H1 (cell line): ENCODE data around the gene RBM34. TPM values are rescaled to one million over a fixed set of nuclear protein-coding genes. Genes with fewer than 3 reads are reported as not detected.

Experiments used
- CTCF ChIA-PET: fragments of 300-600 bp; sonication (Branson Sonifier 250); formaldehyde crosslinking; loops from one replicate; lab custom pipeline; 2021; ENCODE audit not compliant: partially characterized antibody; lab: Charles Lee
- POLR2A ChIA-PET: fragments of 300-600 bp; sonication (Branson Sonifier 250); formaldehyde crosslinking; loops from one replicate; lab custom pipeline; 2021; ENCODE audit warnings: inconsistent platforms; ENCODE audit not compliant: partially characterized antibody; lab: Charles Lee
- DNase-seq, 2 experiments: peaks; one replicate each; pipeline versions ENCODE4 v3.0.0 to v3.0.0-alpha.2; 2010 to 2022; ENCODE audit warnings: low spot score in 2 of 2, low read depth in 1 of 2, mixed read lengths in 1 of 2
- FAIRE-seq: peaks from 2 replicates; lab custom pipeline; 2011; peaks lifted over from hg19 to GRCh38; lab: Jason Lieb, UNC
- H2AFZ ChIP-seq: 2 replicates; pipeline ENCODE4 v1.8.1; 2012; ENCODE audit warnings: low read length, inconsistent platforms
- H2AK5ac ChIP-seq: 2 replicates; pipeline ENCODE4 v1.6.1; 2013; ENCODE audit warnings: low read depth, low read length
- H2BK120ac ChIP-seq: replicated peaks from 2 replicates; pipeline ENCODE3; 2013; ENCODE audit warnings: low read depth, low read length, inconsistent platforms
- H2BK12ac ChIP-seq: 2 replicates; pipeline ENCODE4 v1.6.1; 2013; ENCODE audit warnings: low read depth, low read length
- H2BK15ac ChIP-seq: 2 replicates; pipeline ENCODE4 v1.6.1; 2013; ENCODE audit warnings: low read length
- H2BK20ac ChIP-seq: 2 replicates; pipeline ENCODE4 v1.6.1; 2013; ENCODE audit warnings: low read length
- H2BK5ac ChIP-seq: 2 replicates; pipeline ENCODE4 v1.6.1; 2013; ENCODE audit warnings: low read depth, low read length
- H3K14ac ChIP-seq: 2 replicates; pipeline ENCODE4 v1.6.1; 2013; ENCODE audit warnings: inconsistent platforms; ENCODE audit not compliant: insufficient read length
- H3K18ac ChIP-seq: 2 replicates; pipeline ENCODE4 v1.6.1; 2013; ENCODE audit warnings: low read length; ENCODE audit errors: extremely low read depth
- H3K23ac ChIP-seq: 2 replicates; pipeline ENCODE4 v1.6.1; 2013; ENCODE audit warnings: inconsistent platforms; ENCODE audit not compliant: insufficient read length
- H3K23me2 ChIP-seq: 2 replicates; pipeline ENCODE4 v1.6.1; 2013; ENCODE audit warnings: low read depth, low read length
- H3K27ac ChIP-seq: 2 replicates; pipeline ENCODE4 v1.6.1; 2011; ENCODE audit warnings: low read depth, low read length, inconsistent platforms
- H3K27me3 ChIP-seq, 4 experiments: replicated peaks in 1 of 4; 1 replicate in 1 of 4; 2 replicates in 3 of 4; pipeline versions ENCODE4 v1.6.1 to v1.8.1; 2011 to 2013; ENCODE audit warnings: low read length in 3 of 4, mild to moderate bottlenecking in 3 of 4, inconsistent platforms in 2 of 4, mixed read lengths in 2 of 4, moderate library complexity in 1 of 4; ENCODE audit not compliant: control insufficient read depth in 3 of 4, insufficient read depth in 3 of 4; ENCODE audit errors: extremely low read depth in 1 of 4
- H3K36me3 ChIP-seq, 4 experiments: 2 replicates each; pipeline versions ENCODE4 v1.6.1 to v1.8.1; 2011 to 2013; ENCODE audit warnings: mild to moderate bottlenecking in 4 of 4, low read length in 3 of 4, moderate library complexity in 2 of 4, control low read depth in 1 of 4, inconsistent platforms in 1 of 4; ENCODE audit not compliant: insufficient read depth in 4 of 4, control insufficient read depth in 2 of 4
- H3K4ac ChIP-seq: replicated peaks from 2 replicates; pipeline ENCODE3; 2013; ENCODE audit warnings: low read length, low read depth, mixed read lengths, inconsistent platforms; ENCODE audit not compliant: insufficient read length
- H3K4me1 ChIP-seq, 4 experiments: replicated peaks in 1 of 4; 1 replicate in 1 of 4; 2 replicates in 3 of 4; pipeline versions ENCODE4 v1.6.1 to v1.8.1; 2011 to 2013; ENCODE audit warnings: low read length in 3 of 4, inconsistent platforms in 2 of 4, mixed read lengths in 1 of 4; ENCODE audit not compliant: insufficient read depth in 4 of 4, control insufficient read depth in 3 of 4
- H3K4me2 ChIP-seq, 2 experiments: 2 replicates each; pipeline versions ENCODE4 v1.6.1 to v1.8.1; 2011 to 2013; ENCODE audit warnings: low read depth in 2 of 2, low read length in 2 of 2, control low read depth in 1 of 2, inconsistent platforms in 1 of 2, mild to moderate bottlenecking in 1 of 2; ENCODE audit not compliant: insufficient read depth in 1 of 2
- H3K4me3 ChIP-seq, 4 experiments: fragments of 200-600, 300-600 bp in 1 of 4; sonication (generic), shearing (Covaris generic), sonication (Bioruptor Twin) in 1 of 4; 2 replicates each; pipeline versions ENCODE4 v1.5.1 to v1.8.1; 2011 to 2016; ENCODE audit warnings: low read length in 4 of 4, low read depth in 3 of 4, control low read depth in 2 of 4, inconsistent platforms in 2 of 4, mild to moderate bottlenecking in 2 of 4, mixed read lengths in 1 of 4, moderate library complexity in 1 of 4; ENCODE audit not compliant: insufficient read depth in 2 of 4; ENCODE audit errors: extremely low read depth in 1 of 4
- H3K56ac ChIP-seq: replicated peaks from 2 replicates; pipeline ENCODE3; 2013; ENCODE audit warnings: low read depth, mild to moderate bottlenecking, mixed read lengths, low read length, inconsistent platforms; ENCODE audit not compliant: insufficient read length
- H3K79me1 ChIP-seq: 2 replicates; pipeline ENCODE4 v1.6.1; 2013; ENCODE audit warnings: low read depth, low read length, control low read depth
- H3K79me2 ChIP-seq, 2 experiments: 2 replicates each; pipeline versions ENCODE4 v1.6.1 to v1.8.1; 2012 to 2013; ENCODE audit warnings: low read length in 2 of 2, mild to moderate bottlenecking in 2 of 2, inconsistent platforms in 1 of 2; ENCODE audit not compliant: insufficient read depth in 2 of 2, control insufficient read depth in 1 of 2
- H3K9ac ChIP-seq, 4 experiments: replicated peaks in 1 of 4; 1 replicate in 1 of 4; 2 replicates in 3 of 4; pipeline versions ENCODE4 v1.6.1 to v1.8.1; 2011 to 2013; ENCODE audit warnings: low read depth in 3 of 4, low read length in 3 of 4, control low read depth in 2 of 4, mild to moderate bottlenecking in 2 of 4, moderate library complexity in 2 of 4, inconsistent platforms in 1 of 4; ENCODE audit errors: extremely low read depth in 1 of 4
- H3K9me3 ChIP-seq, 2 experiments: 2 replicates each; pipeline versions ENCODE4 v1.6.1 to v1.8.1; 2012 to 2013; ENCODE audit warnings: mild to moderate bottlenecking in 2 of 2, moderate library complexity in 2 of 2, control low read depth in 1 of 2, inconsistent platforms in 1 of 2, low read depth in 1 of 2, low read length in 1 of 2, mixed read lengths in 1 of 2; ENCODE audit not compliant: insufficient read depth in 2 of 2
- H4K20me1 ChIP-seq, 2 experiments: replicated peaks in 1 of 2; 2 replicates each; pipeline versions ENCODE3 to v1.8.1; 2011 to 2013; ENCODE audit warnings: inconsistent platforms in 2 of 2, low read length in 2 of 2, mild to moderate bottlenecking in 1 of 2; ENCODE audit not compliant: insufficient read depth in 2 of 2, control insufficient read depth in 1 of 2
- H4K5ac ChIP-seq: 2 replicates; pipeline ENCODE4 v1.6.1; 2013; ENCODE audit warnings: low read length, low read depth, mixed read lengths, inconsistent platforms; ENCODE audit not compliant: insufficient read length
- H4K8ac ChIP-seq: 2 replicates; pipeline ENCODE4 v1.8.0; 2013; ENCODE audit warnings: mild to moderate bottlenecking, moderate library complexity, low read length, inconsistent platforms; ENCODE audit not compliant: insufficient read depth; ENCODE audit errors: extremely low read depth
- H4K91ac ChIP-seq: replicated peaks from 2 replicates; pipeline ENCODE3; 2013; ENCODE audit warnings: low read length, mixed read lengths, inconsistent platforms; ENCODE audit not compliant: insufficient read length
- BRCA1 ChIP-seq: IDR thresholded peaks from 2 replicates; pipeline ENCODE4 v1.6.1; 2012; ENCODE audit warnings: low read depth, low read length, improper control_type of control experiment
- CREB1 ChIP-seq: IDR thresholded peaks from 2 replicates; pipeline ENCODE4 v1.6.1; 2012; ENCODE audit warnings: inconsistent platforms
- FOSL1 ChIP-seq: IDR thresholded peaks from 2 replicates; pipeline ENCODE4 v1.6.1; 2011; ENCODE audit warnings: mild to moderate bottlenecking, low read depth, low read length, moderate library complexity; ENCODE audit not compliant: insufficient read depth
- JUN ChIP-seq: IDR thresholded peaks from 2 replicates; pipeline ENCODE4 v1.6.1; 2011; ENCODE audit warnings: low read depth, mild to moderate bottlenecking, improper control_type of control experiment, low read length
- JUND ChIP-seq: IDR thresholded peaks from 2 replicates; pipeline ENCODE4 v1.6.1; 2011; ENCODE audit warnings: mild to moderate bottlenecking, improper control_type of control experiment, low read length
- KDM4A ChIP-seq: IDR thresholded peaks from one replicate; pipeline ENCODE4 v1.7.1; 2012; ENCODE audit warnings: low read depth, mild to moderate bottlenecking, moderate library complexity, low read length, inconsistent platforms; ENCODE audit not compliant: severe bottlenecking
- NANOG ChIP-seq: IDR thresholded peaks from 2 replicates; pipeline ENCODE4 v1.6.1; 2011; ENCODE audit warnings: low read length, low read depth, mild to moderate bottlenecking, inconsistent platforms; ENCODE audit not compliant: insufficient read depth, poor library complexity, severe bottlenecking
- RNF2 ChIP-seq: fragments of 200-900, 300-1000 bp; sonication (generic); IDR thresholded peaks from 2 replicates; pipeline ENCODE4 v1.7.1; 2016; ENCODE audit warnings: borderline replicate concordance, low read depth, mild to moderate bottlenecking, antibody characterized with exemption, low read length; ENCODE audit not compliant: poor library complexity, severe bottlenecking; ENCODE audit errors: missing control alignments
- TAF7 ChIP-seq: optimal IDR thresholded peaks from 2 replicates; pipeline ENCODE3; 2011; ENCODE audit warnings: low read depth, mild to moderate bottlenecking, inconsistent platforms, low read length, moderate library complexity, borderline replicate concordance
- TCF12 ChIP-seq: IDR thresholded peaks from 2 replicates; pipeline ENCODE4 v1.6.1; 2011; ENCODE audit warnings: low read depth, mild to moderate bottlenecking, low read length
- ZNF274 ChIP-seq: IDR thresholded peaks from 2 replicates; pipeline ENCODE4 v1.7.0; 2012; ENCODE audit warnings: low read length, borderline replicate concordance; ENCODE audit errors: extremely low read depth
- WGBS, 2 experiments: shearing (Covaris generic) in 1 of 2; methylation state at CpG; one replicate each; pipeline versions ENCODE4 v1.1.6 to v1.1.7; 2013 to 2015; ENCODE audit warnings: low lambda C conversion rate in 2 of 2, mixed read lengths in 2 of 2, inconsistent platforms in 1 of 2, low coverage in 1 of 2, missing lambda C conversion rate in 1 of 2; ENCODE audit not compliant: insufficient replicate concordance in 2 of 2, insufficient coverage in 1 of 2, insufficient read length in 1 of 2; ENCODE audit errors: extremely low coverage in 1 of 2, missing lambda C conversion rate in 1 of 2; 5-methylcytosine and 5-hydroxymethylcytosine counted together
- polyA plus RNA-seq, 7 experiments: library from polyadenylated mRNA; depleted of rRNA in 3 of 7; stranded (reverse) in 5 of 7; unstranded in 2 of 7; fragments of >200 nt in 5 of 7; fragments of 200-250 nt in 2 of 7; gene quantifications; 1 replicate in 5 of 7; 2 replicates in 1 of 7; 4 replicates in 1 of 7; pipeline versions ENCODE4 v1.2.1 to v1.2.3, GENCODE V29; 2011 to 2013; ENCODE audit warnings: missing spikeins in 2 of 7, mixed read lengths in 2 of 7
- total RNA-seq: library from RNA; stranded (reverse); fragmentation: NEBNext Ultra II Directional; extraction: Animal tissue kit (Norgen Biotek cat#: 25700); gene quantifications from 2 replicates; pipeline ENCODE4 v1.2.1, GENCODE V29; 2021

The RBM34 gene
- total and polyA plus RNA-seq, 2 of the 8 experiments (the other 6 are each of a cell fraction or from before 2014, with no cell fraction given): 18.8 to 108 TPM

DNA sequence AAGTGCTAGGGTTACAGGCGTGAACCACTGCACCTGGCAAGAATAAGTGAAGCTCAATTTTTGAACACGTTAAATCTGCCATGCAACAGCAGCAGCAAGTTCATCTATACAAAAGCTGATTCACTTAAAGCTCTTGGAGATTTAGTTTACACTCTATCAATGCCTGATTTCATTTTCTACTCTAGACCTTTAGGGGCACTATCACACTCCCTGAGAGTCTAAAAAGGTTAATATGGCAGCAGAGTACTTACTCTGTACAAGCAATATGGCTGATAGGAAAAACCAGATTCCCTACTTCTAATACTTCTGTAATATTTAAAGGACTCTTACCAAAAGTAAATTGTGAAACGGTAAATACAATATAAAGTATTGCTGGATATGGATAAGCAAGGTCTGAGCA, 4.8 kb downstream of the RBM34 start:
- no peak overlapping the region for H4K5ac ChIP-seq
- no peak overlapping the region for H2BK15ac ChIP-seq
- H3K18ac ChIP-seq: no peak overlapping the region
- H3K4me1 ChIP-seq: peaks cover 0 to 2% (median 0%) of the 10 kb centered on the region in 4 experiments; a peak in 2 of 7 replicates
- H3K9me3 ChIP-seq: no peaks in the 10 kb centered on the region
- H3K9ac ChIP-seq: no peak overlapping the region
- no peak overlapping the region for H2AK5ac ChIP-seq
- no peak for FAIRE-seq
- no peak overlapping the region for H4K8ac ChIP-seq
- no peak overlapping the region for H3K56ac ChIP-seq
- no peaks in the 10 kb centered on the region for H3K27me3 ChIP-seq
- WGBS, 2 experiments: 88% methylated on average over 3 of the region's 3 CpGs; no CpG with 5 or more reads in 1 of the 2 experiments
- H3K4me2 ChIP-seq: no peak overlapping the region
- H4K91ac ChIP-seq: no peak overlapping the region
- H2BK120ac ChIP-seq: no peak overlapping the region
- ChIA-PET POLR2A (interaction anchor here (1.0 to 2.3 kb wide), 6 partner anchors 9 to 34 kb away, joined by 3 to 18 read pairs (median 5); no protein-coding TSS in a partner anchor), CTCF (interaction anchor here (0.6 to 2.3 kb wide), 8 partner anchors 9 to 260 kb away, joined by 3 to 7 read pairs (median 4); no protein-coding TSS in a partner anchor)
- no peak overlapping the region for H2AFZ ChIP-seq
- no peak overlapping the region for H3K27ac ChIP-seq
- H3K36me3 ChIP-seq: peaks cover 18 to 64% (median 49%) of the 10 kb centered on the region in 4 experiments
- no peak overlapping the region for H3K23ac ChIP-seq
- H3K14ac ChIP-seq: no peak overlapping the region
- peaks cover 0 to 4% of the 10 kb centered on the region in 2 experiments for H4K20me1 ChIP-seq
- H3K23me2 ChIP-seq: peaks cover 1% of the 10 kb centered on the region; the same call in 1 of the 2 replicates
- H2BK12ac ChIP-seq: no peak overlapping the region
- no peak overlapping the region for H2BK20ac ChIP-seq
- no peaks in the 10 kb centered on the region; the same call in 1 of the 2 replicates for H3K79me1 ChIP-seq
- no peak overlapping the region for H3K4me3 ChIP-seq
- H3K79me2 ChIP-seq: peaks cover 0 to 30% of the 10 kb centered on the region in 2 experiments; a peak in 2 of 4 replicates
- no peak for DNase-seq
- TF ChIP-seq ZNF274 (no peak), KDM4A (no peak), TAF7 (no peak), BRCA1 (no peak), TCF12 (no peak), CREB1 (no peak), FOSL1 (no peak), JUND (no peak), RNF2 (no peak), JUN (no peak), NANOG (no peak)
- H3K4ac ChIP-seq: no peak overlapping the region
- H2BK5ac ChIP-seq: no peak overlapping the region
